H1 (cell line): ENCODE results near the gene INPP4B. TPM values are rescaled to one million over a fixed set of nuclear protein-coding genes. Genes with fewer than 3 reads are reported as not detected.

Experiments used
- CTCF ChIA-PET: fragments of 300-600 bp; sonication (Branson Sonifier 250); formaldehyde crosslinking; loops from one replicate; lab custom pipeline; 2021; ENCODE audit not compliant: partially characterized antibody; lab: Charles Lee
- POLR2A ChIA-PET: fragments of 300-600 bp; sonication (Branson Sonifier 250); formaldehyde crosslinking; loops from one replicate; lab custom pipeline; 2021; ENCODE audit warnings: inconsistent platforms; ENCODE audit not compliant: partially characterized antibody; lab: Charles Lee
- DNase-seq, 2 experiments: peaks; one replicate each; pipeline versions ENCODE4 v3.0.0 to v3.0.0-alpha.2; 2010 to 2022; ENCODE audit warnings: low spot score in 2 of 2, low read depth in 1 of 2, mixed read lengths in 1 of 2
- FAIRE-seq: peaks from 2 replicates; lab custom pipeline; 2011; peaks lifted over from hg19 to GRCh38; lab: Jason Lieb, UNC
- H2AFZ ChIP-seq: 2 replicates; pipeline ENCODE4 v1.8.1; 2012; ENCODE audit warnings: low read length, inconsistent platforms
- H2AK5ac ChIP-seq: 2 replicates; pipeline ENCODE4 v1.6.1; 2013; ENCODE audit warnings: low read depth, low read length
- H2BK120ac ChIP-seq: replicated peaks from 2 replicates; pipeline ENCODE3; 2013; ENCODE audit warnings: low read depth, low read length, inconsistent platforms
- H2BK12ac ChIP-seq: 2 replicates; pipeline ENCODE4 v1.6.1; 2013; ENCODE audit warnings: low read depth, low read length
- H2BK15ac ChIP-seq: 2 replicates; pipeline ENCODE4 v1.6.1; 2013; ENCODE audit warnings: low read length
- H2BK20ac ChIP-seq: 2 replicates; pipeline ENCODE4 v1.6.1; 2013; ENCODE audit warnings: low read length
- H2BK5ac ChIP-seq: 2 replicates; pipeline ENCODE4 v1.6.1; 2013; ENCODE audit warnings: low read depth, low read length
- H3K14ac ChIP-seq: 2 replicates; pipeline ENCODE4 v1.6.1; 2013; ENCODE audit warnings: inconsistent platforms; ENCODE audit not compliant: insufficient read length
- H3K18ac ChIP-seq: 2 replicates; pipeline ENCODE4 v1.6.1; 2013; ENCODE audit warnings: low read length; ENCODE audit errors: extremely low read depth
- H3K23ac ChIP-seq: 2 replicates; pipeline ENCODE4 v1.6.1; 2013; ENCODE audit warnings: inconsistent platforms; ENCODE audit not compliant: insufficient read length
- H3K23me2 ChIP-seq: 2 replicates; pipeline ENCODE4 v1.6.1; 2013; ENCODE audit warnings: low read depth, low read length
- H3K27ac ChIP-seq: 2 replicates; pipeline ENCODE4 v1.6.1; 2011; ENCODE audit warnings: low read depth, low read length, inconsistent platforms
- H3K27me3 ChIP-seq, 4 experiments: replicated peaks in 1 of 4; 1 replicate in 1 of 4; 2 replicates in 3 of 4; pipeline versions ENCODE4 v1.6.1 to v1.8.1; 2011 to 2013; ENCODE audit warnings: low read length in 3 of 4, mild to moderate bottlenecking in 3 of 4, inconsistent platforms in 2 of 4, mixed read lengths in 2 of 4, moderate library complexity in 1 of 4; ENCODE audit not compliant: control insufficient read depth in 3 of 4, insufficient read depth in 3 of 4; ENCODE audit errors: extremely low read depth in 1 of 4
- H3K36me3 ChIP-seq, 4 experiments: 2 replicates each; pipeline versions ENCODE4 v1.6.1 to v1.8.1; 2011 to 2013; ENCODE audit warnings: mild to moderate bottlenecking in 4 of 4, low read length in 3 of 4, moderate library complexity in 2 of 4, control low read depth in 1 of 4, inconsistent platforms in 1 of 4; ENCODE audit not compliant: insufficient read depth in 4 of 4, control insufficient read depth in 2 of 4
- H3K4ac ChIP-seq: replicated peaks from 2 replicates; pipeline ENCODE3; 2013; ENCODE audit warnings: low read length, low read depth, mixed read lengths, inconsistent platforms; ENCODE audit not compliant: insufficient read length
- H3K4me1 ChIP-seq, 4 experiments: replicated peaks in 1 of 4; 1 replicate in 1 of 4; 2 replicates in 3 of 4; pipeline versions ENCODE4 v1.6.1 to v1.8.1; 2011 to 2013; ENCODE audit warnings: low read length in 3 of 4, inconsistent platforms in 2 of 4, mixed read lengths in 1 of 4; ENCODE audit not compliant: insufficient read depth in 4 of 4, control insufficient read depth in 3 of 4
- H3K4me2 ChIP-seq, 2 experiments: 2 replicates each; pipeline versions ENCODE4 v1.6.1 to v1.8.1; 2011 to 2013; ENCODE audit warnings: low read depth in 2 of 2, low read length in 2 of 2, control low read depth in 1 of 2, inconsistent platforms in 1 of 2, mild to moderate bottlenecking in 1 of 2; ENCODE audit not compliant: insufficient read depth in 1 of 2
- H3K4me3 ChIP-seq, 4 experiments: fragments of 200-600, 300-600 bp in 1 of 4; sonication (generic), shearing (Covaris generic), sonication (Bioruptor Twin) in 1 of 4; 2 replicates each; pipeline versions ENCODE4 v1.5.1 to v1.8.1; 2011 to 2016; ENCODE audit warnings: low read length in 4 of 4, low read depth in 3 of 4, control low read depth in 2 of 4, inconsistent platforms in 2 of 4, mild to moderate bottlenecking in 2 of 4, mixed read lengths in 1 of 4, moderate library complexity in 1 of 4; ENCODE audit not compliant: insufficient read depth in 2 of 4; ENCODE audit errors: extremely low read depth in 1 of 4
- H3K56ac ChIP-seq: replicated peaks from 2 replicates; pipeline ENCODE3; 2013; ENCODE audit warnings: low read depth, mild to moderate bottlenecking, mixed read lengths, low read length, inconsistent platforms; ENCODE audit not compliant: insufficient read length
- H3K79me1 ChIP-seq: 2 replicates; pipeline ENCODE4 v1.6.1; 2013; ENCODE audit warnings: low read depth, low read length, control low read depth
- H3K79me2 ChIP-seq, 2 experiments: 2 replicates each; pipeline versions ENCODE4 v1.6.1 to v1.8.1; 2012 to 2013; ENCODE audit warnings: low read length in 2 of 2, mild to moderate bottlenecking in 2 of 2, inconsistent platforms in 1 of 2; ENCODE audit not compliant: insufficient read depth in 2 of 2, control insufficient read depth in 1 of 2
- H3K9ac ChIP-seq, 4 experiments: replicated peaks in 1 of 4; 1 replicate in 1 of 4; 2 replicates in 3 of 4; pipeline versions ENCODE4 v1.6.1 to v1.8.1; 2011 to 2013; ENCODE audit warnings: low read depth in 3 of 4, low read length in 3 of 4, control low read depth in 2 of 4, mild to moderate bottlenecking in 2 of 4, moderate library complexity in 2 of 4, inconsistent platforms in 1 of 4; ENCODE audit errors: extremely low read depth in 1 of 4
- H3K9me3 ChIP-seq, 2 experiments: 2 replicates each; pipeline versions ENCODE4 v1.6.1 to v1.8.1; 2012 to 2013; ENCODE audit warnings: mild to moderate bottlenecking in 2 of 2, moderate library complexity in 2 of 2, control low read depth in 1 of 2, inconsistent platforms in 1 of 2, low read depth in 1 of 2, low read length in 1 of 2, mixed read lengths in 1 of 2; ENCODE audit not compliant: insufficient read depth in 2 of 2
- H4K20me1 ChIP-seq, 2 experiments: replicated peaks in 1 of 2; 2 replicates each; pipeline versions ENCODE3 to v1.8.1; 2011 to 2013; ENCODE audit warnings: inconsistent platforms in 2 of 2, low read length in 2 of 2, mild to moderate bottlenecking in 1 of 2; ENCODE audit not compliant: insufficient read depth in 2 of 2, control insufficient read depth in 1 of 2
- H4K5ac ChIP-seq: 2 replicates; pipeline ENCODE4 v1.6.1; 2013; ENCODE audit warnings: low read length, low read depth, mixed read lengths, inconsistent platforms; ENCODE audit not compliant: insufficient read length
- H4K8ac ChIP-seq: 2 replicates; pipeline ENCODE4 v1.8.0; 2013; ENCODE audit warnings: mild to moderate bottlenecking, moderate library complexity, low read length, inconsistent platforms; ENCODE audit not compliant: insufficient read depth; ENCODE audit errors: extremely low read depth
- H4K91ac ChIP-seq: replicated peaks from 2 replicates; pipeline ENCODE3; 2013; ENCODE audit warnings: low read length, mixed read lengths, inconsistent platforms; ENCODE audit not compliant: insufficient read length
- EZH2 ChIP-seq: fragments of 200-600 bp; sonication (generic); IDR thresholded peaks from 2 replicates; pipeline ENCODE4 v1.7.1; 2012; ENCODE audit warnings: low read depth, mild to moderate bottlenecking, moderate library complexity, low read length, inconsistent platforms; ENCODE audit not compliant: severe bottlenecking
- HDAC2 ChIP-seq, 2 experiments: fragments of 300-600 bp in 1 of 2; sonication (generic) in 1 of 2; IDR thresholded peaks; 2 replicates each; pipeline ENCODE4 v1.6.1; 2011 to 2012; ENCODE audit warnings: low read depth in 2 of 2, low read length in 2 of 2, mild to moderate bottlenecking in 2 of 2, moderate library complexity in 2 of 2, borderline replicate concordance in 1 of 2, inconsistent platforms in 1 of 2
- RXRA ChIP-seq: IDR thresholded peaks from 2 replicates; pipeline ENCODE4 v1.6.1; 2011; ENCODE audit warnings: low read depth, mild to moderate bottlenecking, low read length, moderate library complexity; ENCODE audit not compliant: insufficient read depth
- polyA plus RNA-seq, 7 experiments: library from polyadenylated mRNA; depleted of rRNA in 3 of 7; stranded (reverse) in 5 of 7; unstranded in 2 of 7; fragments of >200 nt in 5 of 7; fragments of 200-250 nt in 2 of 7; gene quantifications; 1 replicate in 5 of 7; 2 replicates in 1 of 7; 4 replicates in 1 of 7; pipeline versions ENCODE4 v1.2.1 to v1.2.3, GENCODE V29; 2011 to 2013; ENCODE audit warnings: missing spikeins in 2 of 7, mixed read lengths in 2 of 7
- total RNA-seq: library from RNA; stranded (reverse); fragmentation: NEBNext Ultra II Directional; extraction: Animal tissue kit (Norgen Biotek cat#: 25700); gene quantifications from 2 replicates; pipeline ENCODE4 v1.2.1, GENCODE V29; 2021

The INPP4B gene
- total and polyA plus RNA-seq, 2 of the 8 experiments (the other 6 are each of a cell fraction or from before 2014, with no cell fraction given), result 0.11 to 0.54 TPM

DNA sequence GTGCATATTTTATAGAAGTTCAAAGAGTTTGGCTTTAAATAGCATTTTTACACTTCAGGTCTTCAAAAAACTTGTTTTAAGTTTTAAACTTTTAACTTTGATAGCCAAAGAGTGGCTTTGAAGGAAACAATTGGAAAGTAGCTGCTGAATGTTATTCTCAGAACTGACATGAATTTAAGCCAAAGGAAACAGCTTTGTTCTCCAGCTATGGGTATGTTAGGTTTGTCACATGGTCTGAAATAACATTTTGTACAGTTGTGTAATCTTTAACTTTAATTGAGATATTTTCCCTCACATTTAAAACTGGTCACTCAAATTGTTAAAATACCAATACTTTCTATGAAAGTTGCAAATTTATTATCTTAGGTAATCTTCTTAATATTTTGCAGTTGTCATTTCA lies 645.1 kb downstream of the INPP4B start:
- no peak overlapping the region for H3K27ac ChIP-seq
- ChIA-PET CTCF (no interaction called here), POLR2A (no interaction called here)
- H3K79me2 ChIP-seq, result no peaks in the 10 kb centered on the region
- H3K23ac ChIP-seq, result no peak overlapping the region
- H3K4me1 ChIP-seq, result no peaks in the 10 kb centered on the region; a peak in 1 of 7 replicates
- H2BK20ac ChIP-seq, result no peak overlapping the region
- H4K8ac ChIP-seq, result no peak overlapping the region
- H3K4ac ChIP-seq, result no peak overlapping the region
- H2AK5ac ChIP-seq, result no peak overlapping the region
- H3K23me2 ChIP-seq, result no peaks in the 10 kb centered on the region
- no peak for DNase-seq
- H3K9ac ChIP-seq, result no peak overlapping the region
- H3K27me3 ChIP-seq, result no peaks in the 10 kb centered on the region
- H2AFZ ChIP-seq, result no peak overlapping the region
- no peaks in the 10 kb centered on the region for H4K20me1 ChIP-seq
- H2BK5ac ChIP-seq, result no peak overlapping the region
- no peak overlapping the region for H3K18ac ChIP-seq
- no peak overlapping the region for H3K4me3 ChIP-seq
- no peak overlapping the region for H2BK120ac ChIP-seq
- no peak overlapping the region for H3K14ac ChIP-seq
- no peak overlapping the region for H3K4me2 ChIP-seq
- no peak overlapping the region for H4K5ac ChIP-seq
- FAIRE-seq, result no peak
- TF ChIP-seq HDAC2 (IDR thresholded peaks at IDR 0.05; ENCODE audit: borderline replicate concordance in 1 of 2, low read depth in 2 of 2, low read length in 2 of 2), result no peak
- TF ChIP-seq RXRA, result no peak
- TF ChIP-seq EZH2, result no peak
- TF ChIP-seq, all 59 proteins: peak for 0
- Histone ChIP-seq H2BK12ac (no peak overlapping the region), H3K36me3 (no peaks in the 10 kb centered on the region), H3K9me3 (no peaks in the 10 kb centered on the region), H3K56ac (no peak overlapping the region), H4K91ac (no peak overlapping the region), H2BK15ac (no peak overlapping the region), H3K79me1 (no peaks in the 10 kb centered on the region)
